HG03342 (cell line): ENCODE results near the gene UGT1A4.

Experiments used
- ATAC-seq: cut with Tn5 transposase; IDR thresholded peaks from one replicate; pipeline ENCODE4 v1.9.1; 2021; ENCODE audit warnings: mild to moderate bottlenecking, moderate library complexity; ENCODE audit not compliant: unreplicated experiment

The UGT1A4 gene

GRCh38 chr2:233718552-233718951, at the start of gene UGT1A4:
Gene UGT1A4 (plus strand): TSS chr2:233718736. CDS start chr2:233718821, 85 bp downstream.
- no peak for ATAC-seq

- ATAC-seq, result no peak
Observed at GRCh38 chr2:233671290-233672161, 47.0 kb upstream of the UGT1A4 start, which contains the start of gene UGT1A9. Gene UGT1A9 (plus strand): TSS chr2:233671898. CDS start chr2:233671935, 37 bp downstream.

GRCh38 chr2:233672886-233673285, 45.6 kb upstream of the UGT1A4 start:
- ATAC-seq, result no peak

GRCh38 chr2:233673896-233674295, 44.6 kb upstream of the UGT1A4 start:
- no peak for ATAC-seq

- ATAC-seq, result no peak
Observed at GRCh38 chr2:233674314-233674713, 44.2 kb upstream of the UGT1A4 start.

GRCh38 chr2:233674995-233675394, 43.5 kb upstream of the UGT1A4 start:
- no peak for ATAC-seq

GRCh38 chr2:233676046-233676445, 42.5 kb upstream of the UGT1A4 start:
- ATAC-seq, result no peak

GRCh38 chr2:233679196-233679595, 39.3 kb upstream of the UGT1A4 start:
- ATAC-seq, result no peak

- ATAC-seq, result no peak
Observed at GRCh38 chr2:233680361-233681045, 38.0 kb upstream of the UGT1A4 start.

GRCh38 chr2:233681521-233682099, 36.9 kb upstream of the UGT1A4 start, which contains the start of gene UGT1A7:
Gene UGT1A7 (plus strand): TSS chr2:233681901. CDS start chr2:233681938, 37 bp downstream.
- ATAC-seq, result no peak

GRCh38 chr2:233684640-233685039, 33.9 kb upstream of the UGT1A4 start:
- no peak for ATAC-seq

GRCh38 chr2:233686928-233687327, 31.6 kb upstream of the UGT1A4 start:
- ATAC-seq, result no peak

- no peak for ATAC-seq
Observed at GRCh38 chr2:233688341-233688740, 30.2 kb upstream of the UGT1A4 start.

- ATAC-seq, result no peak
Observed at GRCh38 chr2:233689031-233689430, 29.5 kb upstream of the UGT1A4 start.

- no peak for ATAC-seq
Observed at GRCh38 chr2:233689501-233689900, 29.0 kb upstream of the UGT1A4 start.

- ATAC-seq, result no peak
Observed at GRCh38 chr2:233690444-233690843, 28.1 kb upstream of the UGT1A4 start.

GRCh38 chr2:233691443-233692433, 26.8 kb upstream of the UGT1A4 start:
- no peak for ATAC-seq

- no peak for ATAC-seq
Observed at GRCh38 chr2:233692648-233693047, 25.9 kb upstream of the UGT1A4 start, which contains the start of gene UGT1A6. Gene UGT1A6 (plus strand): TSS chr2:233692890. CDS start chr2:233693005, 115 bp downstream.

- ATAC-seq, result no peak
Observed at GRCh38 chr2:233693963-233694362, 24.6 kb upstream of the UGT1A4 start.

- no peak for ATAC-seq
Observed at GRCh38 chr2:233698740-233699139, 19.8 kb upstream of the UGT1A4 start.
